HG02870 (cell line): Measurements from ENCODE around the gene CASS4.

ENCODE experiments used
- ATAC-seq: cut with Tn5 transposase; IDR thresholded peaks from one replicate; pipeline ENCODE4 v1.9.1; 2021; ENCODE audit warnings: mild to moderate bottlenecking, moderate library complexity; ENCODE audit not compliant: unreplicated experiment

Gene CASS4

DNA sequence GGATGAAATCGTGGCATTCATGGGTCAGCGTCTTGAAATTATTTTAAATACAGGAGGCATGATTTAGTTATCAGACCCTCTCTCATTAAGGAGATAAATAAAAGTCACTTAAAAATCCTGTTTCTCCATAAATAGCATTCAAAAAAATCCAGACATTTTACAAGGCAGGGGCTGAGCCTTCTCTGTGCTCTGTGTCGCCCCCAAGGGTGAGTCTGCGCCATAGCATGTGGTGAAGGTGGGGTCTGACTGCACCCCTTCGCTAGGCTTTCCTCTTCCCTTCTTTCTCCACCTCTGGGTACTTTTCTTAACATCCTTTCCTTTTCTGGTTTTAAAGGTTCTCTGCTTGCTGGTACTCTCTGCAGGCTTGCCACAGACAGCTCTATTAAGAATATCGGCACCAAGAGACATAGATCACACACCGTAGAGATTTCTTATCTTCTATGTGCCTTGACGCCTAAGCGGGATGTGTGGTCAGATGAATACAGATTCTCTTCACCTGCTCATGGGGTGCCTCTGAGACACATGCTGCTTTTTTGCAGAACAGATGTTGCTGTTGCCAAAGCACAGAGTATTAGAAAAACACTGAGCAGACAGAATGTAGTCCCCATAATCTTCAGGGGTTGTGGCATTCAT, 92.4 kb downstream of the CASS4 start:
- no peak for ATAC-seq

DNA sequence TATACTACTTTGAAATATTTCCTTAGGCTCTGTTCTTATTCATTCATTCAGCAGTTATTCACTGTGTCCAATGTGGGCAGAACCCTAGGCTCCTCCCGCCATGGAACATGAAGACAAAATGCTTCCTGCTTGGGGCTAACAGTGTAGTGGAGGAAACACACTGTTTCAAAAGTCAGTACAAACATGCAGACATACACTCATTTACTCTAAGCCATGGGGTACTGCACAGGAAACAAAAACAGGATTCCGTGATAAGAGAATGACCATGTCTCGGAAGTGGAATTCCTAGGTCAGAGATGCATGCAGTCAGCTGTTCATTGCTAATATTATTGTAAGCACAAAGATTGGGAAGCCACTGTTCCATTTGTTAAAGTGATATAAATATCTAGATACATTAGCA, 94.0 kb downstream of the CASS4 start:
- ATAC-seq, result no peak
